RCC 7860 (cell line): ENCODE data around the gene PDE1C.
A peak's percentile ranks its signal among the peaks of the same experiment; 100 is the strongest.

Source experiments
- DNase-seq: peaks from one replicate; pipeline ENCODE4 v3.0.0-alpha.2; 2015; ENCODE audit warnings: low spot score
- FAIRE-seq: peaks from 2 replicates; lab custom pipeline; 2012; peaks lifted over from hg19 to GRCh38; lab: Jason Lieb, UNC

The PDE1C gene

GRCh38 chr7:32001948-32002347, 68.3 kb downstream of the PDE1C start:
- no peak for DNase-seq
- FAIRE-seq: no peak

- no peak for FAIRE-seq
- no peak for DNase-seq
Observed at GRCh38 chr7:31997423-31997822, 72.8 kb downstream of the PDE1C start.

GRCh38 chr7:31995134-31995533, 75.1 kb downstream of the PDE1C start:
- FAIRE-seq: no peak
- DNase-seq: no peak

GRCh38 chr7:31991846-31992245, 78.4 kb downstream of the PDE1C start:
- DNase-seq (no peak), FAIRE-seq (no peak)

- no peak for DNase-seq
Observed at GRCh38 chr7:31991406-31991805, 78.8 kb downstream of the PDE1C start.

GRCh38 chr7:31986878-31987518, 83.2 kb downstream of the PDE1C start:
- FAIRE-seq (no peak), DNase-seq (no peak)

More at GRCh38 chr7:31991406-31991805, 78.8 kb downstream of the PDE1C start:
- no peak for FAIRE-seq

- no peak for FAIRE-seq
- no peak for DNase-seq
Observed at GRCh38 chr7:31982962-31983361, 87.2 kb downstream of the PDE1C start.

GRCh38 chr7:31981874-31982390, 88.3 kb downstream of the PDE1C start:
- FAIRE-seq (no peak), DNase-seq (no peak)

- no peak for FAIRE-seq
Observed at GRCh38 chr7:31979690-31980330, 90.4 kb downstream of the PDE1C start.

GRCh38 chr7:31975546-31975945, 94.7 kb downstream of the PDE1C start:
- FAIRE-seq: no peak
- no peak for DNase-seq

More at GRCh38 chr7:31979690-31980330, 90.4 kb downstream of the PDE1C start:
- no peak for DNase-seq

GRCh38 chr7:31974351-31974750, 95.9 kb downstream of the PDE1C start:
- FAIRE-seq: no peak
- no peak for DNase-seq

- FAIRE-seq (no peak), DNase-seq (no peak)
Observed at GRCh38 chr7:31971049-31971667, 99.0 kb downstream of the PDE1C start.

GRCh38 chr7:31970501-31970900, 99.7 kb downstream of the PDE1C start:
- FAIRE-seq: no peak
- DNase-seq: no peak

- no peak for DNase-seq
Observed at GRCh38 chr7:31963569-31964175, 106.5 kb downstream of the PDE1C start.

GRCh38 chr7:31962246-31962645, 108.0 kb downstream of the PDE1C start:
- FAIRE-seq: no peak

More at GRCh38 chr7:31963569-31964175, 106.5 kb downstream of the PDE1C start:
- no peak for FAIRE-seq

GRCh38 chr7:31958226-31958625, 112.0 kb downstream of the PDE1C start:
- FAIRE-seq: no peak
- DNase-seq: no peak

More at GRCh38 chr7:31962246-31962645, 108.0 kb downstream of the PDE1C start:
- no peak for DNase-seq

GRCh38 chr7:31957756-31958155, 112.5 kb downstream of the PDE1C start:
- no peak for FAIRE-seq
- no peak for DNase-seq

- FAIRE-seq (peak; percentile 69), DNase-seq (no peak)
Observed at GRCh38 chr7:31957090-31957720, 113.0 kb downstream of the PDE1C start.

GRCh38 chr7:31955641-31956040, 114.6 kb downstream of the PDE1C start:
- no peak for FAIRE-seq
- DNase-seq: no peak

- no peak for FAIRE-seq
Observed at GRCh38 chr7:31955021-31955420, 115.2 kb downstream of the PDE1C start.

GRCh38 chr7:31954500-31954899, 115.7 kb downstream of the PDE1C start:
- DNase-seq (no peak), FAIRE-seq (no peak)

More at GRCh38 chr7:31955021-31955420, 115.2 kb downstream of the PDE1C start:
- DNase-seq: no peak
